ENCODE data around the gene ATF6. TPM values are rescaled to one million over a fixed set of nuclear protein-coding genes. Genes with fewer than 3 reads are reported as not detected.

Gene ATF6
- total and polyA plus RNA-seq, 2 of the 4 experiments (the other 2 are of a cell fraction) = 12.2 to 17.6 TPM

DNA sequence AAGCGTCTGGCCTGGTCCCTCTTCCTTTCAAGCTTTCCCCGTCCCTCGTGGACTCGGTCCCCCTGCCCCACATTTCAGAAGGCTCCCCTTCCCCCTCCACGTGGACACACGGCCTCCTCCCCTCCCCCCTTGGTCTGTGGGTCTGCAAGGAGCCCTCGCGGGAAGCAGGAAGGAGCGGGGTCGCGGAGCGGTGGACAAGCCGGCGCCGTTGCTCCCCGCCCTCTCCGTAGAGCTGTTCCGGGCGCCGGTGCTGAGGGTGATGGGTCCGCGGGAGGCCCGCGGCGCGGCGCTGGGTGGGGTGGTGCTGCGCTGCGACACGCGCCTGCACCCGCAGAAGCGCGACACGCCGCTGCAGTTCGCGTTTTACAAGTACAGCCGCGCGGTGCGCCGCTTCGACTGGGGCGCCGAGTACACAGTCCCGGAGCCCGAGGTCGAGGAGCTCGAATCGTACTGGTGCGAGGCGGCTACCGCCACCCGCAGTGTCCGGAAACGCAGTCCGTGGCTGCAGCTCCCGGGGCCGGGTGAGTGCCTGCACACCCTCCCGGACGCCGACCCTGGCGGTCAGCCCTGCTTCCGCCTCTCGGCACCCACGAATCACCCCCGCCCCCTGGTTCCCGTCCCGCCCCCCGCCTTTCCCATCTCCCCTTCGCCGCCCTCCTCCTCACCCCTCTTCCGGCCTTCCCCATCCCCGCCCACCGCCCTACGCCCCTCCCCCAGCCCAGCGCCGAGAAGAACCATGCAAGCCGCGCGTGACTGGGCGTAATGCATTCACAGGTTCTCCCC is 39.5 kb upstream of the ATF6 start:
- Histone ChIP-seq H3K14ac (replicated peaks; ENCODE audit: low read depth, low read length) (peak overlapping the region; percentile 82), H2AFZ (replicated peaks; ENCODE audit: low read length, poor library complexity) (peak overlapping the region; percentile 96), H3K36me3 (ENCODE audit: control insufficient read depth, insufficient read depth, low read length) (no peaks in the 10 kb centered on the region), H3K9me1 (ENCODE audit: insufficient read depth, low read length) (peaks cover 16% of the 10 kb centered on the region; the same call in 1 of the 2 replicates), H3K4me1 (ENCODE audit: control insufficient read depth, insufficient read depth, low read length) (peaks cover 3% of the 10 kb centered on the region), H2BK15ac (ENCODE audit: low read depth, low read length) (peak overlapping the region; percentile 23; the same call in 1 of the 3 replicates), H2BK5ac (ENCODE audit: low read depth, low read length, poor library complexity, severe bottlenecking) (peak overlapping the region; percentile 88), H3K79me1 (ENCODE audit: low read depth in 1 of 2, low read length in 2 of 2) (peaks cover 3 to 13% of the 10 kb centered on the region in 2 experiments; a peak in 1 of 4 replicates), H3K27me3 (ENCODE audit: control insufficient read depth, insufficient read depth, low read length) (no peaks in the 10 kb centered on the region), H3K18ac (ENCODE audit: low read depth, low read length) (peak overlapping the region; percentile 68), H2AK9ac (replicated peaks; ENCODE audit: low read depth, low read length, poor library complexity) (peak overlapping the region; percentile 92), H2AK5ac (ENCODE audit: low read depth, low read length) (peak overlapping the region; percentile 78), H3K56ac (ENCODE audit: extremely low read depth, insufficient read depth, low read length) (peak overlapping the region; percentile 55), H3K4ac (ENCODE audit: low read depth, low read length) (peak overlapping the region; percentile 92), H4K20me1 (ENCODE audit: insufficient read depth, low read length) (no peaks in the 10 kb centered on the region), H3K23ac (ENCODE audit: low read depth, low read length) (peak overlapping the region; percentile 94), H4K8ac (ENCODE audit: low read depth in 2 of 2, low read length in 2 of 2) (peak overlapping the region; percentile 71 to 85), H4K5ac (ENCODE audit: low read depth, low read length) (peak overlapping the region; percentile 86), H3K27ac (ENCODE audit: insufficient read depth, low read length) (peak overlapping the region; percentile 91), H2BK120ac (ENCODE audit: low read depth, low read length) (peak overlapping the region; percentile 65), H3K9ac (ENCODE audit: low read depth, low read length) (peak overlapping the region; percentile 87), H2BK20ac (ENCODE audit: low read depth, low read length) (no peak overlapping the region), H4K91ac (ENCODE audit: insufficient read depth, low read depth, low read length) (peak overlapping the region; percentile 69; the same call in 1 of the 2 replicates), H3K4me2 (ENCODE audit: low read depth, low read length) (peak overlapping the region; percentile 90), H3K4me3 (ENCODE audit: insufficient read depth, low read depth, low read length) (peak overlapping the region; percentile 98), H3K9me3 (ENCODE audit: control insufficient read depth, insufficient read depth, low read length) (no peaks in the 10 kb centered on the region)
- in situ Hi-C loops (cut with MboI; ENCODE audit: low sequenced_read_pairs) (loop anchor here (25.0 kb wide), 1 partner anchor 89 kb away; the partner anchor contains the start of gene FCGR3B), intact Hi-C loops (cut with micrococcal nuclease) (no loop called here), dilution Hi-C loops (cut with HindIII; ENCODE audit: low sequenced_read_pairs, unreplicated experiment) (no loop called here)
- ChIA-PET CTCF (interaction anchor here (0.7 to 2.0 kb wide), 3 partner anchors 10 to 15 kb away, joined by 3 to 8 read pairs (median 3); no protein-coding TSS in a partner anchor), POLR2A (ENCODE audit: unreplicated experiment) (interaction anchor here (0.7 kb wide), 1 partner anchor 196 kb away, joined by 4 read pairs; no protein-coding TSS in a partner anchor)
- DNase-seq = peak; percentile 79
- WGBS, 2 experiments (ENCODE audit: extremely low coverage in 2 of 2, insufficient read length in 1 of 2) = 0% methylated on average over 47 of the region's 83 CpGs; no CpG with 5 or more reads in 1 of the 2 experiments
- peak; percentile 85 for ATAC-seq (ENCODE audit: low read depth)
- BruUV-seq (replicated peaks) = no TSS peak
- TF ChIP-seq MAFK (IDR thresholded peaks at IDR 0.05; ENCODE audit: low read depth, low read length) (no peak), MXI1 (IDR thresholded peaks at IDR 0.05; ENCODE audit: borderline replicate concordance, low read depth, low read length) (no peak), RFX5 (IDR thresholded peaks at IDR 0.05; ENCODE audit: low read depth, low read length) (no peak), MAZ (IDR thresholded peaks at IDR 0.05; ENCODE audit: borderline replicate concordance, low read depth, low read length) (peak; percentile 14; the same call in 1 of the 2 replicates), CHD1 (IDR thresholded peaks at IDR 0.05; ENCODE audit: low read depth, low read length) (no peak), USF2 (IDR thresholded peaks at IDR 0.05; ENCODE audit: low read depth, low read length) (peak; percentile 2; the same call in 1 of the 2 replicates), RCOR1 (IDR thresholded peaks at IDR 0.05; ENCODE audit: insufficient replicate concordance, low read length) (no peak), BHLHE40 (IDR thresholded peaks at IDR 0.05; ENCODE audit: low read depth, low read length) (peak; percentile 74), SMC3 (IDR thresholded peaks at IDR 0.05; ENCODE audit: low read depth, low read length) (no peak), POLR2A (IDR thresholded peaks at IDR 0.05; ENCODE audit: low read depth, low read length) (peak; percentile 31; the same call in 1 of the 2 replicates)
- TF ChIP-seq, protein P1, sequence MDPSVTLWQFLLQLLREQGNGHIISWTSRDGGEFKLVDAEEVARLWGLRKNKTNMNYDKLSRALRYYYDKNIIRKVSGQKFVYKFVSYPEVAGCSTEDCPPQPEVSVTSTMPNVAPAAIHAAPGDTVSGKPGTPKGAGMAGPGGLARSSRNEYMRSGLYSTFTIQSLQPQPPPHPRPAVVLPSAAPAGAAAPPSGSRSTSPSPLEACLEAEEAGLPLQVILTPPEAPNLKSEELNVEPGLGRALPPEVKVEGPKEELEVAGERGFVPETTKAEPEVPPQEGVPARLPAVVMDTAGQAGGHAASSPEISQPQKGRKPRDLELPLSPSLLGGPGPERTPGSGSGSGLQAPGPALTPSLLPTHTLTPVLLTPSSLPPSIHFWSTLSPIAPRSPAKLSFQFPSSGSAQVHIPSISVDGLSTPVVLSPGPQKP (IDR thresholded peaks at IDR 0.05; ENCODE audit: borderline replicate concordance, low read depth, low read length) = no peak
